Osteoblast (primary cell): ENCODE data around the gene ENOX1. TPM values are rescaled to one million over a fixed set of nuclear protein-coding genes. Genes with fewer than 3 reads are reported as not detected.

Experiments used
- DNase-seq: peaks from one replicate; pipeline ENCODE4 v3.0.0; 2011; ENCODE audit warnings: low spot score, mixed read lengths; ENCODE audit not compliant: insufficient read length; ENCODE audit errors: missing footprints
- H2AFZ ChIP-seq: 2 replicates; pipeline ENCODE4 v1.6.0; 2011; ENCODE audit warnings: mild to moderate bottlenecking, low read length
- H3K27ac ChIP-seq: 2 replicates; pipeline ENCODE4 v1.5.1; 2011; ENCODE audit warnings: mild to moderate bottlenecking, low read depth, low read length, moderate library complexity
- H3K27me3 ChIP-seq: 2 replicates; pipeline ENCODE4 v1.6.0; 2012; ENCODE audit warnings: mild to moderate bottlenecking, control low read depth, inconsistent platforms, low read length, moderate library complexity; ENCODE audit not compliant: insufficient read depth
- H3K36me3 ChIP-seq: 2 replicates; pipeline ENCODE4 v1.5.1; 2011; ENCODE audit warnings: mild to moderate bottlenecking, low read length, control low read depth, moderate library complexity; ENCODE audit not compliant: insufficient read depth
- H3K4me1 ChIP-seq: 2 replicates; pipeline ENCODE4 v1.5.1; 2011; ENCODE audit warnings: mild to moderate bottlenecking, low read length, control low read depth, moderate library complexity; ENCODE audit not compliant: insufficient read depth
- H3K4me2 ChIP-seq: 2 replicates; pipeline ENCODE4 v1.6.0; 2011; ENCODE audit warnings: mild to moderate bottlenecking, low read length; ENCODE audit not compliant: insufficient read depth
- H3K4me3 ChIP-seq: fragments of 200-600 bp; sonication (generic); 3 replicates; pipeline ENCODE4 v1.5.1; 2012; ENCODE audit warnings: mild to moderate bottlenecking, low read length, inconsistent platforms; ENCODE audit not compliant: insufficient read depth
- H3K79me2 ChIP-seq: 2 replicates; pipeline ENCODE4 v1.6.0; 2012; ENCODE audit warnings: mild to moderate bottlenecking, low read length, control low read depth, inconsistent platforms; ENCODE audit not compliant: insufficient read depth
- H3K9me3 ChIP-seq: 2 replicates; pipeline ENCODE4 v1.5.1; 2011; ENCODE audit warnings: low read depth, low read length, control low read depth
- H4K20me1 ChIP-seq: 2 replicates; pipeline ENCODE4 v1.6.0; 2012; ENCODE audit warnings: mild to moderate bottlenecking, low read length, control low read depth; ENCODE audit not compliant: insufficient read depth
- CTCF ChIP-seq: IDR thresholded peaks from 2 replicates; pipeline ENCODE4 v1.5.1; 2011; ENCODE audit warnings: mild to moderate bottlenecking, low read depth, low read length, moderate library complexity; ENCODE audit errors: extremely low read depth
- total RNA-seq: library from RNA; depleted of rRNA; stranded (reverse); fragments of >200 nt; gene quantifications from 2 replicates; pipeline ENCODE4 v1.2.3, GENCODE V29; 2012

The ENOX1 gene
- total RNA-seq, 1 donor: 5.4 TPM

GRCh38 chr13:43357564-43357963 lies 429.2 kb downstream of the ENOX1 start:
- TF ChIP-seq CTCF: no peak
- Histone ChIP-seq H4K20me1 (no peaks in the 10 kb centered on the region), H3K9me3 (no peaks in the 10 kb centered on the region), H3K4me1 (peaks cover 9% of the 10 kb centered on the region), H3K27ac (no peak overlapping the region), H3K4me2 (no peak overlapping the region), H2AFZ (no peak overlapping the region), H3K79me2 (no peaks in the 10 kb centered on the region), H3K4me3 (no peak overlapping the region), H3K27me3 (no peaks in the 10 kb centered on the region), H3K36me3 (no peaks in the 10 kb centered on the region)
- no peak for DNase-seq

DNA sequence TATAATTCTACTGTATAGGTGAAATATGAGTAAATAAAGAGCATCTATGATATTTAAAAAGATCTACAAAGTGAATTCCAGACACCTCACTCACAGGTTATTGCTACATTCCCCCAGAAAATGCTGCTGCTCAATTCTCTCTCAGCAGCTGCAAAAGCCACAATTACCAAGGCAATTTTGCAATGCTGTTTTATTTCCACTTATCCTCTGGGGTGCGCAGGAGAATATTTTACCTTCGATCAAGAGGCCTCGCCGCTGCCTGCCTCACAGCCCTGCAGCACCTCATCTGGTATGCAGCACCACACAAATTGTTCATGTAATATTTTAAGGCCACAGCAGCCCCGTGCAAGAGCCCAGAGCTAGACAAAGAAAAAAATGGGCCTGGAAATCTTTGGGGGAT lies 430.2 kb downstream of the ENOX1 start:
- Histone ChIP-seq H2AFZ (no peak overlapping the region), H3K27ac (no peak overlapping the region), H3K36me3 (no peaks in the 10 kb centered on the region), H3K4me1 (peaks cover 9% of the 10 kb centered on the region), H3K4me2 (no peak overlapping the region), H3K79me2 (no peaks in the 10 kb centered on the region), H3K27me3 (no peaks in the 10 kb centered on the region), H3K4me3 (no peak overlapping the region), H4K20me1 (no peaks in the 10 kb centered on the region), H3K9me3 (no peaks in the 10 kb centered on the region)
- TF ChIP-seq CTCF: no peak
- no peak for DNase-seq

- Histone ChIP-seq H3K4me3 (no peak overlapping the region), H4K20me1 (no peaks in the 10 kb centered on the region), H2AFZ (no peak overlapping the region), H3K36me3 (no peaks in the 10 kb centered on the region), H3K4me1 (peaks cover 2% of the 10 kb centered on the region), H3K79me2 (no peaks in the 10 kb centered on the region), H3K27ac (no peak overlapping the region), H3K27me3 (no peaks in the 10 kb centered on the region), H3K9me3 (no peaks in the 10 kb centered on the region), H3K4me2 (no peak overlapping the region)
- no peak for DNase-seq
- no peak for TF ChIP-seq CTCF
These were observed 431.0 kb downstream of the ENOX1 start for GRCh38 chr13:43355774-43356173.

DNA sequence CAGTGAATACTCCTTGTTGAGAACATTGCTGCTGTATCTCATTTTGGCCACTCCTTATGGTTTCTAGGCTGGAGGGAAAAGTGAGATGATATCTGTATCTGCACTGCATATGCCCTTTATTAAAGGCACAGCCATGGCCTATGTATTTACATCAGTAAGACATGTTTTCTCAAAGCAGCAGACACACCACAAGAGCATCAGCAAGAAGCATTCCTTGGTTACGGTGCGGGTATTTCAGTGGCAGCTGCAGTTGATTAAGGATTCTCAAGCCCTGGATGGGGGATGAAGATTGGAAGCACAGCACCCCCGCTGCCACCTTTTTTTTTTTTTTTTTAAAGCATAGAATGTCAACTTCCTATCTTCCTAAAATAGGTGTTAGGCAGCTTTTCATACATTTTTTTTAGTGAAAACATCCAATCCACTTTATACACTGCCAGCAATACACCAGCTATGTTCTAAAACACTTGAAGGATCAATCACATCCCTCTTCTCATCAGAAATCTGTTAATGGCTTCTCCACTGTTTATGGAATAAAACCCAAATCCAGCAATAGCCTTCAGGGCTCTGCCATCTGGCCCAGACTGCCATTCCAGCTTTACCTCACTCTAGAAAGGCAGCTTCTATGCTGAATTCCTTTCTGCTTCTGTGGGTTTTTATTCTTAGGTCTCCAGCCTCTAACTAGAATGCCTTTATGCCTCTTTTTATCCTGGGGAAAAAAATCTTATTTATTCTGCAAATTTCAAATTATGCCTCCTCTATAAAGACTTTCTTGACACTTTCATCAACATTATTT lies 432.4 kb downstream of the ENOX1 start:
- no peaks in the 10 kb centered on the region for H3K27me3 ChIP-seq
- no peaks in the 10 kb centered on the region for H4K20me1 ChIP-seq
- DNase-seq: no peak
- TF ChIP-seq CTCF: no peak
- H3K9me3 ChIP-seq: no peaks in the 10 kb centered on the region
- no peak overlapping the region for H3K4me2 ChIP-seq
- no peaks in the 10 kb centered on the region for H3K36me3 ChIP-seq
- no peak overlapping the region for H2AFZ ChIP-seq
- no peaks in the 10 kb centered on the region for H3K79me2 ChIP-seq
- no peak overlapping the region for H3K4me3 ChIP-seq
- no peak overlapping the region for H3K27ac ChIP-seq
- no peaks in the 10 kb centered on the region for H3K4me1 ChIP-seq
